Mucosa of descending colon (tissue), 3 donors: ENCODE measurements around the gene NCKIPSD. TPM values are rescaled to one million over a fixed set of nuclear protein-coding genes. Genes with fewer than 3 reads are reported as not detected.

Experiments
- ATAC-seq: fragments of 200-7000 bp; cut with Tn5 transposase; one replicate; pipeline ENCODE4 v1.9.1; 2020; ENCODE audit warnings: mild to moderate bottlenecking, moderate library complexity
- DNase-seq, 3 donors: peaks; one replicate each; pipeline ENCODE4 v3.0.0-alpha.2; 2020
- H3K36me3 ChIP-seq: fragments of 200-600 bp; one replicate; pipeline ENCODE4 v1.8.0; 2021; ENCODE audit warnings: low read depth, mild to moderate bottlenecking
- H3K4me1 ChIP-seq: fragments of 200-600 bp; one replicate; pipeline ENCODE4 v1.8.0; 2021; ENCODE audit warnings: low read depth, mild to moderate bottlenecking
- H3K4me3 ChIP-seq: fragments of 200-600 bp; one replicate; pipeline ENCODE4 v1.8.0; 2021; ENCODE audit warnings: mild to moderate bottlenecking
- H3K9me3 ChIP-seq: fragments of 200-600 bp; one replicate; pipeline ENCODE4 v1.8.0; 2021; ENCODE audit warnings: mild to moderate bottlenecking
- intact Hi-C, 2 donors: fragments of 100-400 bp; cut with DNase I in 1 of 2; cut with micrococcal nuclease in 1 of 2; formaldehyde crosslinking; loops; one replicate each; pipeline versions ENCODE4 v1.11.0 to v1.11.1; 2022; cut with DNase I, micrococcal nuclease
- total RNA-seq, 3 donors: library from RNA; stranded (reverse); fragmentation: NEBNext Ultra II Directional in 2 of 3; extraction: Animal tissue kit (Norgen Biotek cat#: 25700) in 2 of 3; gene quantifications; one replicate each; pipeline versions ENCODE4 v1.2.1 to v1.2.4, GENCODE V29; 2021 to 2023
- TF ChIP-seq, protein P1 (sequence below): fragments of 200-600 bp; IDR thresholded peaks from one replicate; pipeline ENCODE4 v1.8.0; 2022; ENCODE audit warnings: antibody characterized with exemption, mild to moderate bottlenecking
- donor health status: DM: no; HTN: no; CAD: no; lungs with moderate emphysema.
- donor health status: DM: no; HTN: no; CAD: no.
- donor health status: DM: no; HTN: yes; CAD: no.

The NCKIPSD gene
- total RNA-seq, 3 donors from 2014 or later, result 21.7 to 27.3 (median 23.7) TPM

GRCh38 chr3:48716982-48717746, 31.4 kb upstream of the NCKIPSD start, which contains the start of gene IP6K2:
TSS of gene IP6K2 (minus strand) at chr3:48717221. CDS start at chr3:48695291, 21,930 bp downstream.
- intact Hi-C loops, result no loop called here
- Histone ChIP-seq H3K4me1 (peaks cover 67% of the 10 kb centered on the region), H3K4me3 (peak within 1 kb of the TSS; percentile 75), H3K9me3 (no peaks in the 10 kb centered on the region), H3K36me3 (no peaks in the 10 kb centered on the region)
- TF ChIP-seq, protein P1, sequence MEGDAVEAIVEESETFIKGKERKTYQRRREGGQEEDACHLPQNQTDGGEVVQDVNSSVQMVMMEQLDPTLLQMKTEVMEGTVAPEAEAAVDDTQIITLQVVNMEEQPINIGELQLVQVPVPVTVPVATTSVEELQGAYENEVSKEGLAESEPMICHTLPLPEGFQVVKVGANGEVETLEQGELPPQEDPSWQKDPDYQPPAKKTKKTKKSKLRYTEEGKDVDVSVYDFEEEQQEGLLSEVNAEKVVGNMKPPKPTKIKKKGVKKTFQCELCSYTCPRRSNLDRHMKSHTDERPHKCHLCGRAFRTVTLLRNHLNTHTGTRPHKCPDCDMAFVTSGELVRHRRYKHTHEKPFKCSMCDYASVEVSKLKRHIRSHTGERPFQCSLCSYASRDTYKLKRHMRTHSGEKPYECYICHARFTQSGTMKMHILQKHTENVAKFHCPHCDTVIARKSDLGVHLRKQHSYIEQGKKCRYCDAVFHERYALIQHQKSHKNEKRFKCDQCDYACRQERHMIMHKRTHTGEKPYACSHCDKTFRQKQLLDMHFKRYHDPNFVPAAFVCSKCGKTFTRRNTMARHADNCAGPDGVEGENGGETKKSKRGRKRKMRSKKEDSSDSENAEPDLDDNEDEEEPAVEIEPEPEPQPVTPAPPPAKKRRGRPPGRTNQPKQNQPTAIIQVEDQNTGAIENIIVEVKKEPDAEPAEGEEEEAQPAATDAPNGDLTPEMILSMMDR, result no peak
- DNase-seq, result peak; percentile 99 to 100 (median 100)
- ATAC-seq, result peak; percentile 98

GRCh38 chr3:48716508-48716981, 30.8 kb upstream of the NCKIPSD start:
- Histone ChIP-seq H3K9me3 (no peaks in the 10 kb centered on the region), H3K36me3 (no peaks in the 10 kb centered on the region), H3K4me1 (peaks cover 66% of the 10 kb centered on the region), H3K4me3 (peak overlapping the region; percentile 75)
- TF ChIP-seq, protein P1, result no peak
- DNase-seq (peak in 1 of 3 donors; percentile 56), ATAC-seq (peak; percentile 5)
- intact Hi-C loops, result no loop called here

GRCh38 chr3:48715174-48715800, 29.6 kb upstream of the NCKIPSD start:
- TF ChIP-seq, protein P1, result no peak
- Histone ChIP-seq H3K36me3 (no peaks in the 10 kb centered on the region), H3K4me1 (peaks cover 55% of the 10 kb centered on the region), H3K4me3 (no peak overlapping the region), H3K9me3 (no peaks in the 10 kb centered on the region)
- intact Hi-C loops, result no loop called here
- no peak for DNase-seq
- no peak for ATAC-seq

- TF ChIP-seq, protein P1, result no peak
- Histone ChIP-seq H3K36me3 (no peaks in the 10 kb centered on the region), H3K9me3 (no peaks in the 10 kb centered on the region), H3K4me3 (no peak overlapping the region), H3K4me1 (peaks cover 44% of the 10 kb centered on the region)
- no peak for ATAC-seq
- intact Hi-C loops, result no loop called here
- no peak for DNase-seq
These were observed 26.0 kb upstream of the NCKIPSD start for GRCh38 chr3:48711727-48712126.

- Histone ChIP-seq H3K4me3 (no peak overlapping the region), H3K4me1 (peaks cover 32% of the 10 kb centered on the region), H3K36me3 (no peaks in the 10 kb centered on the region), H3K9me3 (no peaks in the 10 kb centered on the region)
- DNase-seq (no peak), ATAC-seq (no peak)
- intact Hi-C loops, result no loop called here
- TF ChIP-seq, protein P1, result no peak
These were observed 23.3 kb upstream of the NCKIPSD start for GRCh38 chr3:48709051-48709461.
